Activated CD4-positive, alpha-beta T cell treated with anti-CD3 and anti-CD28 coated beads for 1 hour (primary cell): ENCODE measurements around the gene KAZN.

Source experiments
- DNase-seq: peaks from one replicate; pipeline ENCODE4 v3.0.0-alpha.2; 2020

Gene KAZN

GRCh38 chr1:14840374-14840773 is 241.9 kb downstream of the KAZN start:
- no peak for DNase-seq

- no peak for DNase-seq
Observed at GRCh38 chr1:14841456-14841855, 243.0 kb downstream of the KAZN start.

GRCh38 chr1:14841951-14842350 is 243.5 kb downstream of the KAZN start:
- no peak for DNase-seq

- DNase-seq, result no peak
Observed at GRCh38 chr1:14842361-14842760, 243.9 kb downstream of the KAZN start.

GRCh38 chr1:14842891-14843290 is 244.4 kb downstream of the KAZN start:
- no peak for DNase-seq

GRCh38 chr1:14843525-14843924 is 245.0 kb downstream of the KAZN start:
- DNase-seq, result no peak

GRCh38 chr1:14844356-14844755 is 245.9 kb downstream of the KAZN start:
- no peak for DNase-seq

GRCh38 chr1:14844923-14845617 is 246.6 kb downstream of the KAZN start:
- no peak for DNase-seq

- DNase-seq, result no peak
Observed at GRCh38 chr1:14845851-14846250, 247.4 kb downstream of the KAZN start.

- no peak for DNase-seq
Observed at GRCh38 chr1:14846688-14847087, 248.2 kb downstream of the KAZN start.

GRCh38 chr1:14848203-14848602 is 249.7 kb downstream of the KAZN start:
- no peak for DNase-seq

- DNase-seq, result no peak
Observed at GRCh38 chr1:14848625-14849024, 250.1 kb downstream of the KAZN start.

- DNase-seq, result no peak
Observed at GRCh38 chr1:14849038-14849437, 250.6 kb downstream of the KAZN start.

- DNase-seq, result no peak
Observed at GRCh38 chr1:14850563-14850962, 252.1 kb downstream of the KAZN start.

GRCh38 chr1:14851760-14852159 is 253.3 kb downstream of the KAZN start:
- no peak for DNase-seq

GRCh38 chr1:14852291-14852690 is 253.8 kb downstream of the KAZN start:
- no peak for DNase-seq

GRCh38 chr1:14853518-14853917 is 255.0 kb downstream of the KAZN start:
- DNase-seq, result no peak

GRCh38 chr1:14855268-14855667 is 256.8 kb downstream of the KAZN start:
- DNase-seq, result no peak

- no peak for DNase-seq
Observed at GRCh38 chr1:14855801-14856200, 257.3 kb downstream of the KAZN start.

- no peak for DNase-seq
Observed at GRCh38 chr1:14857436-14858195, 259.1 kb downstream of the KAZN start.

- DNase-seq, result no peak
Observed at GRCh38 chr1:14862114-14862771, 263.8 kb downstream of the KAZN start.

- DNase-seq, result no peak
Observed at GRCh38 chr1:14865106-14865505, 266.6 kb downstream of the KAZN start.

- no peak for DNase-seq
Observed at GRCh38 chr1:14866911-14867612, 268.6 kb downstream of the KAZN start.
